H1 (cell line): Measurements from ENCODE around the gene AMIGO2. TPM values are rescaled to one million over a fixed set of nuclear protein-coding genes. Genes with fewer than 3 reads are reported as not detected.

Experiments
- CTCF ChIA-PET: fragments of 300-600 bp; sonication (Branson Sonifier 250); formaldehyde crosslinking; loops from one replicate; lab custom pipeline; 2021; ENCODE audit not compliant: partially characterized antibody; lab: Charles Lee
- POLR2A ChIA-PET: fragments of 300-600 bp; sonication (Branson Sonifier 250); formaldehyde crosslinking; loops from one replicate; lab custom pipeline; 2021; ENCODE audit warnings: inconsistent platforms; ENCODE audit not compliant: partially characterized antibody; lab: Charles Lee
- DNase-seq, 2 experiments: peaks; one replicate each; pipeline versions ENCODE4 v3.0.0 to v3.0.0-alpha.2; 2010 to 2022; ENCODE audit warnings: low spot score in 2 of 2, low read depth in 1 of 2, mixed read lengths in 1 of 2
- FAIRE-seq: peaks from 2 replicates; lab custom pipeline; 2011; peaks lifted over from hg19 to GRCh38; lab: Jason Lieb, UNC
- H2AFZ ChIP-seq: 2 replicates; pipeline ENCODE4 v1.8.1; 2012; ENCODE audit warnings: low read length, inconsistent platforms
- H2AK5ac ChIP-seq: 2 replicates; pipeline ENCODE4 v1.6.1; 2013; ENCODE audit warnings: low read depth, low read length
- H2BK120ac ChIP-seq: replicated peaks from 2 replicates; pipeline ENCODE3; 2013; ENCODE audit warnings: low read depth, low read length, inconsistent platforms
- H2BK12ac ChIP-seq: 2 replicates; pipeline ENCODE4 v1.6.1; 2013; ENCODE audit warnings: low read depth, low read length
- H2BK15ac ChIP-seq: 2 replicates; pipeline ENCODE4 v1.6.1; 2013; ENCODE audit warnings: low read length
- H2BK20ac ChIP-seq: 2 replicates; pipeline ENCODE4 v1.6.1; 2013; ENCODE audit warnings: low read length
- H2BK5ac ChIP-seq: 2 replicates; pipeline ENCODE4 v1.6.1; 2013; ENCODE audit warnings: low read depth, low read length
- H3K14ac ChIP-seq: 2 replicates; pipeline ENCODE4 v1.6.1; 2013; ENCODE audit warnings: inconsistent platforms; ENCODE audit not compliant: insufficient read length
- H3K18ac ChIP-seq: 2 replicates; pipeline ENCODE4 v1.6.1; 2013; ENCODE audit warnings: low read length; ENCODE audit errors: extremely low read depth
- H3K23ac ChIP-seq: 2 replicates; pipeline ENCODE4 v1.6.1; 2013; ENCODE audit warnings: inconsistent platforms; ENCODE audit not compliant: insufficient read length
- H3K23me2 ChIP-seq: 2 replicates; pipeline ENCODE4 v1.6.1; 2013; ENCODE audit warnings: low read depth, low read length
- H3K27ac ChIP-seq: 2 replicates; pipeline ENCODE4 v1.6.1; 2011; ENCODE audit warnings: low read depth, low read length, inconsistent platforms
- H3K27me3 ChIP-seq, 4 experiments: replicated peaks in 1 of 4; 1 replicate in 1 of 4; 2 replicates in 3 of 4; pipeline versions ENCODE4 v1.6.1 to v1.8.1; 2011 to 2013; ENCODE audit warnings: low read length in 3 of 4, mild to moderate bottlenecking in 3 of 4, inconsistent platforms in 2 of 4, mixed read lengths in 2 of 4, moderate library complexity in 1 of 4; ENCODE audit not compliant: control insufficient read depth in 3 of 4, insufficient read depth in 3 of 4; ENCODE audit errors: extremely low read depth in 1 of 4
- H3K36me3 ChIP-seq, 4 experiments: 2 replicates each; pipeline versions ENCODE4 v1.6.1 to v1.8.1; 2011 to 2013; ENCODE audit warnings: mild to moderate bottlenecking in 4 of 4, low read length in 3 of 4, moderate library complexity in 2 of 4, control low read depth in 1 of 4, inconsistent platforms in 1 of 4; ENCODE audit not compliant: insufficient read depth in 4 of 4, control insufficient read depth in 2 of 4
- H3K4ac ChIP-seq: replicated peaks from 2 replicates; pipeline ENCODE3; 2013; ENCODE audit warnings: low read length, low read depth, mixed read lengths, inconsistent platforms; ENCODE audit not compliant: insufficient read length
- H3K4me1 ChIP-seq, 4 experiments: replicated peaks in 1 of 4; 1 replicate in 1 of 4; 2 replicates in 3 of 4; pipeline versions ENCODE4 v1.6.1 to v1.8.1; 2011 to 2013; ENCODE audit warnings: low read length in 3 of 4, inconsistent platforms in 2 of 4, mixed read lengths in 1 of 4; ENCODE audit not compliant: insufficient read depth in 4 of 4, control insufficient read depth in 3 of 4
- H3K4me2 ChIP-seq, 2 experiments: 2 replicates each; pipeline versions ENCODE4 v1.6.1 to v1.8.1; 2011 to 2013; ENCODE audit warnings: low read depth in 2 of 2, low read length in 2 of 2, control low read depth in 1 of 2, inconsistent platforms in 1 of 2, mild to moderate bottlenecking in 1 of 2; ENCODE audit not compliant: insufficient read depth in 1 of 2
- H3K4me3 ChIP-seq, 4 experiments: fragments of 200-600, 300-600 bp in 1 of 4; sonication (generic), shearing (Covaris generic), sonication (Bioruptor Twin) in 1 of 4; 2 replicates each; pipeline versions ENCODE4 v1.5.1 to v1.8.1; 2011 to 2016; ENCODE audit warnings: low read length in 4 of 4, low read depth in 3 of 4, control low read depth in 2 of 4, inconsistent platforms in 2 of 4, mild to moderate bottlenecking in 2 of 4, mixed read lengths in 1 of 4, moderate library complexity in 1 of 4; ENCODE audit not compliant: insufficient read depth in 2 of 4; ENCODE audit errors: extremely low read depth in 1 of 4
- H3K56ac ChIP-seq: replicated peaks from 2 replicates; pipeline ENCODE3; 2013; ENCODE audit warnings: low read depth, mild to moderate bottlenecking, mixed read lengths, low read length, inconsistent platforms; ENCODE audit not compliant: insufficient read length
- H3K79me1 ChIP-seq: 2 replicates; pipeline ENCODE4 v1.6.1; 2013; ENCODE audit warnings: low read depth, low read length, control low read depth
- H3K79me2 ChIP-seq, 2 experiments: 2 replicates each; pipeline versions ENCODE4 v1.6.1 to v1.8.1; 2012 to 2013; ENCODE audit warnings: low read length in 2 of 2, mild to moderate bottlenecking in 2 of 2, inconsistent platforms in 1 of 2; ENCODE audit not compliant: insufficient read depth in 2 of 2, control insufficient read depth in 1 of 2
- H3K9ac ChIP-seq, 4 experiments: replicated peaks in 1 of 4; 1 replicate in 1 of 4; 2 replicates in 3 of 4; pipeline versions ENCODE4 v1.6.1 to v1.8.1; 2011 to 2013; ENCODE audit warnings: low read depth in 3 of 4, low read length in 3 of 4, control low read depth in 2 of 4, mild to moderate bottlenecking in 2 of 4, moderate library complexity in 2 of 4, inconsistent platforms in 1 of 4; ENCODE audit errors: extremely low read depth in 1 of 4
- H3K9me3 ChIP-seq, 2 experiments: 2 replicates each; pipeline versions ENCODE4 v1.6.1 to v1.8.1; 2012 to 2013; ENCODE audit warnings: mild to moderate bottlenecking in 2 of 2, moderate library complexity in 2 of 2, control low read depth in 1 of 2, inconsistent platforms in 1 of 2, low read depth in 1 of 2, low read length in 1 of 2, mixed read lengths in 1 of 2; ENCODE audit not compliant: insufficient read depth in 2 of 2
- H4K20me1 ChIP-seq, 2 experiments: replicated peaks in 1 of 2; 2 replicates each; pipeline versions ENCODE3 to v1.8.1; 2011 to 2013; ENCODE audit warnings: inconsistent platforms in 2 of 2, low read length in 2 of 2, mild to moderate bottlenecking in 1 of 2; ENCODE audit not compliant: insufficient read depth in 2 of 2, control insufficient read depth in 1 of 2
- H4K5ac ChIP-seq: 2 replicates; pipeline ENCODE4 v1.6.1; 2013; ENCODE audit warnings: low read length, low read depth, mixed read lengths, inconsistent platforms; ENCODE audit not compliant: insufficient read length
- H4K8ac ChIP-seq: 2 replicates; pipeline ENCODE4 v1.8.0; 2013; ENCODE audit warnings: mild to moderate bottlenecking, moderate library complexity, low read length, inconsistent platforms; ENCODE audit not compliant: insufficient read depth; ENCODE audit errors: extremely low read depth
- H4K91ac ChIP-seq: replicated peaks from 2 replicates; pipeline ENCODE3; 2013; ENCODE audit warnings: low read length, mixed read lengths, inconsistent platforms; ENCODE audit not compliant: insufficient read length
- EZH2 ChIP-seq: fragments of 200-600 bp; sonication (generic); IDR thresholded peaks from 2 replicates; pipeline ENCODE4 v1.7.1; 2012; ENCODE audit warnings: low read depth, mild to moderate bottlenecking, moderate library complexity, low read length, inconsistent platforms; ENCODE audit not compliant: severe bottlenecking
- GABPA ChIP-seq: IDR thresholded peaks from 2 replicates; pipeline ENCODE4 v1.6.1; 2011; ENCODE audit warnings: mild to moderate bottlenecking, low read length, moderate library complexity, borderline replicate concordance; ENCODE audit not compliant: insufficient read depth
- WGBS, 2 experiments: shearing (Covaris generic) in 1 of 2; methylation state at CpG; one replicate each; pipeline versions ENCODE4 v1.1.6 to v1.1.7; 2013 to 2015; ENCODE audit warnings: low lambda C conversion rate in 2 of 2, mixed read lengths in 2 of 2, inconsistent platforms in 1 of 2, low coverage in 1 of 2, missing lambda C conversion rate in 1 of 2; ENCODE audit not compliant: insufficient replicate concordance in 2 of 2, insufficient coverage in 1 of 2, insufficient read length in 1 of 2; ENCODE audit errors: extremely low coverage in 1 of 2, missing lambda C conversion rate in 1 of 2; 5-methylcytosine and 5-hydroxymethylcytosine counted together
- polyA plus RNA-seq, 7 experiments: library from polyadenylated mRNA; depleted of rRNA in 3 of 7; stranded (reverse) in 5 of 7; unstranded in 2 of 7; fragments of >200 nt in 5 of 7; fragments of 200-250 nt in 2 of 7; gene quantifications; 1 replicate in 5 of 7; 2 replicates in 1 of 7; 4 replicates in 1 of 7; pipeline versions ENCODE4 v1.2.1 to v1.2.3, GENCODE V29; 2011 to 2013; ENCODE audit warnings: missing spikeins in 2 of 7, mixed read lengths in 2 of 7
- total RNA-seq: library from RNA; stranded (reverse); fragmentation: NEBNext Ultra II Directional; extraction: Animal tissue kit (Norgen Biotek cat#: 25700); gene quantifications from 2 replicates; pipeline ENCODE4 v1.2.1, GENCODE V29; 2021

AMIGO2 gene
- total and polyA plus RNA-seq, 2 of the 8 experiments (the other 6 are each of a cell fraction or from before 2014, with no cell fraction given) = 1.7 to 3.3 TPM

GRCh38 chr12:47126246-47126645 lies 46.5 kb upstream of the AMIGO2 start:
- Histone ChIP-seq H3K27ac (no peak overlapping the region), H2AFZ (no peak overlapping the region), H2BK5ac (no peak overlapping the region), H3K4me3 (no peak overlapping the region), H3K79me2 (no peaks in the 10 kb centered on the region), H4K8ac (no peak overlapping the region), H3K18ac (no peak overlapping the region), H2BK15ac (no peak overlapping the region), H3K9ac (no peak overlapping the region), H2BK120ac (no peak overlapping the region), H3K9me3 (no peaks in the 10 kb centered on the region), H2BK20ac (no peak overlapping the region), H3K4me1 (no peaks in the 10 kb centered on the region), H3K4me2 (no peak overlapping the region), H3K79me1 (no peaks in the 10 kb centered on the region), H3K4ac (no peak overlapping the region), H3K36me3 (no peaks in the 10 kb centered on the region), H4K5ac (no peak overlapping the region), H2AK5ac (no peak overlapping the region), H3K23me2 (no peaks in the 10 kb centered on the region), H2BK12ac (no peak overlapping the region), H4K91ac (no peak overlapping the region), H4K20me1 (no peaks in the 10 kb centered on the region), H3K56ac (no peak overlapping the region), H3K23ac (no peak overlapping the region), H3K14ac (no peak overlapping the region), H3K27me3 (no peaks in the 10 kb centered on the region)
- FAIRE-seq = no peak
- ChIA-PET CTCF (no interaction called here), POLR2A (no interaction called here)
- TF ChIP-seq GABPA = no peak
- no peak for TF ChIP-seq EZH2
- no peak for DNase-seq
- 84% methylated on average over 1 of the region's 1 CpG; no CpG with 5 or more reads in 1 of the 2 experiments for WGBS, 2 experiments
